ENCODE results near the gene SYT12. TPM values are rescaled to one million over a fixed set of nuclear protein-coding genes. Genes with fewer than 3 reads are reported as not detected.
"Not testable (repeated sequence)": the region's sequence is repeated elsewhere in the genome, so short reads cannot be mapped to it uniquely, and the experiment has no call there.

Gene SYT12
- total and polyA plus RNA-seq, 3 experiments from 2014 or later, result not detected

- Mint-ChIP-seq H3K27ac (peak overlapping the region in 1 of 8 donors; percentile 64), H3K9me3 (no peaks in the 10 kb centered on the region), H3K4me1 (peaks cover 4 to 9% (median 7%) of the 10 kb centered on the region in 3 donors), H3K4me3 (no peak overlapping the region), H3K27me3 (peaks cover 3 to 5% of the 10 kb centered on the region in 2 donors), H3K36me3 (no peaks in the 10 kb centered on the region)
- H3K4me3 ChIP-seq (ENCODE audit: low read length), result no peak overlapping the region
- POLR2A ChIA-PET, result no interaction called here
- H3K4me1 ChIP-seq (ENCODE audit: insufficient read depth, low read length), result no peaks in the 10 kb centered on the region
- no peak for DNase-seq
- H3K9me3 ChIP-seq (ENCODE audit: low read length), result no peaks in the 10 kb centered on the region
- H3K27ac ChIP-seq (ENCODE audit: low read depth, low read length), result no peak overlapping the region
- no peaks in the 10 kb centered on the region for H3K36me3 ChIP-seq (ENCODE audit: insufficient read depth, low read length)
- CTCF ChIA-PET, result no interaction called here
- H3K27me3 ChIP-seq (ENCODE audit: insufficient read depth, low read length, poor library complexity, severe bottlenecking), result no peaks in the 10 kb centered on the region
These were observed 20.0 kb upstream of the SYT12 start for GRCh38 chr11:67002921-67003411.

- H3K36me3 ChIP-seq (ENCODE audit: insufficient read depth, low read length); DNase-seq; H3K4me3 Mint-ChIP-seq; H3K9me3 ChIP-seq (ENCODE audit: low read length); H3K27me3 ChIP-seq (ENCODE audit: insufficient read depth, low read length, poor library complexity, severe bottlenecking); CTCF ChIA-PET; H3K4me3 ChIP-seq (ENCODE audit: low read length); H3K4me1 Mint-ChIP-seq; H3K9me3 Mint-ChIP-seq; POLR2A ChIA-PET; H3K27me3 Mint-ChIP-seq; H3K4me1 ChIP-seq (ENCODE audit: insufficient read depth, low read length); H3K27ac ChIP-seq (ENCODE audit: low read depth, low read length); H3K36me3 Mint-ChIP-seq: not testable (repeated sequence)
- H3K27ac Mint-ChIP-seq, result peak overlapping the region in 2 of 8 donors; percentile 24 to 42
These were observed 17.7 kb upstream of the SYT12 start for GRCh38 chr11:67005200-67005599.

GRCh38 chr11:67006029-67006884 is 16.7 kb upstream of the SYT12 start:
- Histone ChIP-seq H3K4me3 (ENCODE audit: low read length) (no peak overlapping the region), H3K27me3 (ENCODE audit: insufficient read depth, low read length, poor library complexity, severe bottlenecking) (no peaks in the 10 kb centered on the region), H3K9me3 (ENCODE audit: low read length) (no peaks in the 10 kb centered on the region), H3K36me3 (ENCODE audit: insufficient read depth, low read length) (no peaks in the 10 kb centered on the region), H3K4me1 (ENCODE audit: insufficient read depth, low read length) (no peaks in the 10 kb centered on the region), H3K27ac (ENCODE audit: low read depth, low read length) (no peak overlapping the region)
- ChIA-PET CTCF (no interaction called here), POLR2A (no interaction called here)
- no peak overlapping the region for H3K4me3 Mint-ChIP-seq
- no peaks in the 10 kb centered on the region for H3K36me3 Mint-ChIP-seq
- H3K9me3 Mint-ChIP-seq, result no peaks in the 10 kb centered on the region
- H3K27me3 Mint-ChIP-seq, result peaks cover 0 to 3% of the 10 kb centered on the region in 2 donors
- DNase-seq, result no peak
- peak overlapping the region in 1 of 8 donors; percentile 35 for H3K27ac Mint-ChIP-seq
- peaks cover 4 to 9% (median 7%) of the 10 kb centered on the region in 3 donors for H3K4me1 Mint-ChIP-seq

GRCh38 chr11:67007126-67007525 is 15.8 kb upstream of the SYT12 start:
- no peak overlapping the region for H3K27ac ChIP-seq (ENCODE audit: low read depth, low read length)
- DNase-seq, result no peak
- POLR2A ChIA-PET, result no interaction called here
- no peaks in the 10 kb centered on the region for H3K27me3 ChIP-seq (ENCODE audit: insufficient read depth, low read length, poor library complexity, severe bottlenecking)
- H3K4me3 ChIP-seq (ENCODE audit: low read length), result no peak overlapping the region
- Mint-ChIP-seq H3K9me3 (no peaks in the 10 kb centered on the region), H3K36me3 (no peaks in the 10 kb centered on the region), H3K27ac (no peak overlapping the region), H3K27me3 (peaks cover 0 to 3% of the 10 kb centered on the region in 2 donors), H3K4me1 (peaks cover 4 to 9% (median 7%) of the 10 kb centered on the region in 3 donors), H3K4me3 (no peak overlapping the region)
- H3K9me3 ChIP-seq (ENCODE audit: low read length), result no peaks in the 10 kb centered on the region
- H3K36me3 ChIP-seq (ENCODE audit: insufficient read depth, low read length), result no peaks in the 10 kb centered on the region
- no peaks in the 10 kb centered on the region for H3K4me1 ChIP-seq (ENCODE audit: insufficient read depth, low read length)
- CTCF ChIA-PET, result no interaction called here

GRCh38 chr11:67010296-67010905 is 12.5 kb upstream of the SYT12 start:
- CTCF ChIA-PET, result no interaction called here
- H3K27me3 ChIP-seq (ENCODE audit: insufficient read depth, low read length, poor library complexity, severe bottlenecking), result no peaks in the 10 kb centered on the region
- H3K9me3 Mint-ChIP-seq, result no peaks in the 10 kb centered on the region
- no peak overlapping the region for H3K4me3 Mint-ChIP-seq
- no peaks in the 10 kb centered on the region for H3K9me3 ChIP-seq (ENCODE audit: low read length)
- no peak overlapping the region for H3K4me3 ChIP-seq (ENCODE audit: low read length)
- H3K36me3 Mint-ChIP-seq, result no peaks in the 10 kb centered on the region
- no peak overlapping the region for H3K27ac ChIP-seq (ENCODE audit: low read depth, low read length)
- no peak overlapping the region for H3K27ac Mint-ChIP-seq
- peaks cover 0 to 6% of the 10 kb centered on the region in 2 donors for H3K27me3 Mint-ChIP-seq
- no peaks in the 10 kb centered on the region for H3K4me1 ChIP-seq (ENCODE audit: insufficient read depth, low read length)
- H3K4me1 Mint-ChIP-seq, result peaks cover 4 to 7% (median 6%) of the 10 kb centered on the region in 3 donors
- POLR2A ChIA-PET, result no interaction called here
- no peak for DNase-seq
- H3K36me3 ChIP-seq (ENCODE audit: insufficient read depth, low read length), result no peaks in the 10 kb centered on the region

- POLR2A ChIA-PET, result no interaction called here
- Mint-ChIP-seq H3K27me3 (peaks cover 5 to 13% of the 10 kb centered on the region in 2 donors), H3K4me3 (no peak overlapping the region), H3K9me3 (no peaks in the 10 kb centered on the region), H3K36me3 (no peaks in the 10 kb centered on the region), H3K27ac (no peak overlapping the region), H3K4me1 (no peaks in the 10 kb centered on the region)
- no peak overlapping the region for H3K4me3 ChIP-seq (ENCODE audit: low read length)
- no peak overlapping the region for H3K27ac ChIP-seq (ENCODE audit: low read depth, low read length)
- CTCF ChIA-PET, result no interaction called here
- no peaks in the 10 kb centered on the region for H3K27me3 ChIP-seq (ENCODE audit: insufficient read depth, low read length, poor library complexity, severe bottlenecking)
- H3K36me3 ChIP-seq (ENCODE audit: insufficient read depth, low read length), result no peaks in the 10 kb centered on the region
- no peaks in the 10 kb centered on the region for H3K4me1 ChIP-seq (ENCODE audit: insufficient read depth, low read length)
- no peaks in the 10 kb centered on the region for H3K9me3 ChIP-seq (ENCODE audit: low read length)
- DNase-seq, result no peak
These were observed 9.4 kb upstream of the SYT12 start for GRCh38 chr11:67013511-67014045.

GRCh38 chr11:67014343-67014742 is 8.6 kb upstream of the SYT12 start:
- Mint-ChIP-seq H3K4me1 (no peaks in the 10 kb centered on the region), H3K27ac (no peak overlapping the region), H3K4me3 (no peak overlapping the region), H3K9me3 (no peaks in the 10 kb centered on the region), H3K36me3 (no peaks in the 10 kb centered on the region), H3K27me3 (peaks cover 8 to 13% of the 10 kb centered on the region in 2 donors)
- no peaks in the 10 kb centered on the region for H3K36me3 ChIP-seq (ENCODE audit: insufficient read depth, low read length)
- H3K4me3 ChIP-seq (ENCODE audit: low read length), result no peak overlapping the region
- POLR2A ChIA-PET, result no interaction called here
- H3K9me3 ChIP-seq (ENCODE audit: low read length), result no peaks in the 10 kb centered on the region
- no peak overlapping the region for H3K27ac ChIP-seq (ENCODE audit: low read depth, low read length)
- CTCF ChIA-PET, result no interaction called here
- no peaks in the 10 kb centered on the region for H3K27me3 ChIP-seq (ENCODE audit: insufficient read depth, low read length, poor library complexity, severe bottlenecking)
- no peaks in the 10 kb centered on the region for H3K4me1 ChIP-seq (ENCODE audit: insufficient read depth, low read length)
- DNase-seq, result no peak

GRCh38 chr11:67015048-67015447 is 7.9 kb upstream of the SYT12 start:
- no peaks in the 10 kb centered on the region for H3K9me3 Mint-ChIP-seq
- H3K27ac Mint-ChIP-seq, result no peak overlapping the region
- H3K27me3 ChIP-seq (ENCODE audit: insufficient read depth, low read length, poor library complexity, severe bottlenecking), result no peaks in the 10 kb centered on the region
- H3K4me1 ChIP-seq (ENCODE audit: insufficient read depth, low read length), result no peaks in the 10 kb centered on the region
- H3K9me3 ChIP-seq (ENCODE audit: low read length), result no peaks in the 10 kb centered on the region
- POLR2A ChIA-PET, result no interaction called here
- no peak overlapping the region for H3K4me3 Mint-ChIP-seq
- no peaks in the 10 kb centered on the region for H3K36me3 ChIP-seq (ENCODE audit: insufficient read depth, low read length)
- no peak overlapping the region for H3K4me3 ChIP-seq (ENCODE audit: low read length)
- CTCF ChIA-PET, result no interaction called here
- DNase-seq, result no peak
- peaks cover 8 to 9% of the 10 kb centered on the region in 2 donors for H3K27me3 Mint-ChIP-seq
- H3K36me3 Mint-ChIP-seq, result no peaks in the 10 kb centered on the region
- H3K27ac ChIP-seq (ENCODE audit: low read depth, low read length), result no peak overlapping the region
- H3K4me1 Mint-ChIP-seq, result no peaks in the 10 kb centered on the region

Measured in CD8-positive, alpha-beta memory T cell (primary cell).